DLD1 (cell line): ENCODE data around the gene MORN1.
"Not testable (repeated sequence)": the region's sequence is repeated elsewhere in the genome, so short reads cannot be mapped to it uniquely, and the experiment has no call there.

Experiments
- in situ Hi-C: cut with HindIII; loops from 2 replicates; pipeline ENCODE4 v1.10.0; 2017; ENCODE audit warnings: low sequenced_read_pairs

MORN1 gene

DNA sequence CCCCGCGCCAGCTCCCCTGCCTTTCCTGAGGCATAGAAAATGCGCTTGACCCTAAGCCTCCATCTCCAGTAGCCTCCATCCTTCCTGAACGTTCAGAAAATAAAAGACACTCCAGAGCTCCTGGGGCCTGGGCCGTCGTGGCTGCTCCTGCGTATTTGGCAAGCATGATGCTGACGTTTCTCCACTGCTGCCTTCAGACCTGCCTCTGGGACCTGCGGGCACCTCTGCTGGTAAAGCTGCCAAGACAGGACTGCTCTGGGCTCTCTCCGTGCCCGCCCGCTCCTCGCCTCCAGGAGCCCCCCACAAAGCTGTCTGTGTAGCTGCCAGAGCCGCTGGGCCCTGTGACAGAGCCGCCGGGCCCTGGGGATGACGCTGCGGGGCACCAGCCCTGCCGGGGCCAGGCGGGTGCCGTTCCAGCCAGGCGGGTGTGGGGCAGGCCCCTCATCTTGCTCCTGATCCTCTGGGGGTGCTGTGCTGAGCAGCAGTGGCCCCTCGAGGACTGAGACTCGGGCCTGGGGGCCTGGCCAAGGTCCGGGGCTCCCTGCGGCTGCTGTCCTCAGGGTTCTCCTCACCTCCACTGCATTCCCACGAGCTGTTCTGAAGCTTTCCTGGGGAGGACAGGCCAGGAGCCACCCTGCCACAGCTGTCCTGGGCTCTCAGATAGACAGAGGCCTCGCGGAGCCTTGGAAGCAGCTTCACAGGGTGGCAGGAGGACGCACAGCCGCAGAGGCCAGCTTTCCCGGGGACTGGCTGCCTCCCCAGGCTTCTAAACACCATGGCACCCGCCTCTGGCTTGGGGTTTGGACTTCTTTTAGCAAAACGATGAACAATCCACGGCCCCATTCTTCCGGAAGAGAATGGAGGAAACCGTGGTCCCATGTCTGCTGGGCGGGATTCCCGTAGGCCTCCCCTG, 48.1 kb downstream of the MORN1 start:
- in situ Hi-C loops = loop anchor here (10.0 kb wide), 1 partner anchor 148 kb away; the partner anchor contains the start of gene FAAP20

DNA sequence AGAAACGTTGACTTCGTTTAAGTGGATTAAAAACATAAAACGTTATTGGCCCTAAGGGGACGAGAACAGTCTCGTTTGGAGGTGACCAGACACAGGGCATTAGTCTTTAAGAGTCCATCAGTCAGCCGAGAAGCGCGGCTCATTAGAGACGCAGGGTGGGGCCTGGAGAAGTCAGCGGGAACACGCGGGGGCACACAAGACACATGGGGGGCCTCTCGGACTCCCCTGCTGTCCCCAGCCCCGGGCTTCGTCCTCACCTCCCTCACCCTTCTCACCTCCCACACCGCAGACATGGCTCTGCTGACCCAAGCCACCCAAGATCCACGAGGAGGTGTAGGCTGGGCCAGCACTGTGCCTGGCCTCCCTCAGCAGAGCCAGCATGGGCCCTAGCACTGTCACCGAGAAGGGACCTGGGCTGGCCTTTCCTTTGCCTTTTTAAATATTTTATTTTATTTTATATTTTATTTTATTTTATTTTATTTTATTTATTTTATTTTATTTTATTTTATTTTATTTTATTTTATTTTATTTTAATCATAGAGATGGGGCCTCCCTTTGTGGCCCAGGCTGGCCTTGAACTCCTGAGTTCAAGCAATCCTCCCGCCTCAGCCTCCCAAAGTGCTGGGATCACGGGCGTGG, 48.9 kb downstream of the MORN1 start:
- in situ Hi-C loops = loop anchor here (10.0 kb wide), 1 partner anchor 148 kb away; the partner anchor contains the start of gene FAAP20

DNA sequence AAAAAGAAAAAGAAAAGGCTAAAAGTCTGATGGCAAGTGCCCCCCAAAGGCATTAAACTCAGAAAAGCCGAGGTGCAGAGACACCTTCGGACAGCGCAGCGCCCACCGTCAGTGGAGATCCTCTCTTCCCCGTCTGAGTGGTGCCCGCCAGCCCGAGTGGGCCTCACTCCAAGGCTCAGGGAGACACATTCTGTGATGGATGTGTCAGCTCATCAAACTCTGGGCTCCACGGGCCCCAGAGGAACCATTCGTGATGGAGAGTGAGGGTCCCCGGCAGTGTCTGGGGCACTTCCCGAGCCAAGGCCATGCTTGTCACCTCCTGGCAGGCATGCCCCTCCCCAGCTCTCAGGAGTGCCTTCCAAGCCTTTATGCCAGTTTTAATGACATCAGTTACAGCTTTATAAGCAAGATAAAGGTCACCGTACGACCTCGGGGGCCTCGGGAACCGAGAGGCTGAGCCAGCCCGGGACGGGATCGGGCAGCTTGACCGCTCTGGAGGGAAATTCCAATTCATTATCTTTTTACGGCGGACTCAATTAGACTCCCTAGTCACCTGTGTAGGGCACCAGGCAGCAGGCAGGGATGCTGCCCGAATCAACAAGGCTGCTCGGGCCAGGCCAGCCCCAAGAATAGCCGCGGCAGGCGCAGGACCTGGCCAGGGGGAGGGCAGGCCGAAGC, 49.5 kb downstream of the MORN1 start:
- in situ Hi-C loops = loop anchor here (10.0 kb wide), 1 partner anchor 147 kb away; the partner anchor contains the start of gene FAAP20

DNA sequence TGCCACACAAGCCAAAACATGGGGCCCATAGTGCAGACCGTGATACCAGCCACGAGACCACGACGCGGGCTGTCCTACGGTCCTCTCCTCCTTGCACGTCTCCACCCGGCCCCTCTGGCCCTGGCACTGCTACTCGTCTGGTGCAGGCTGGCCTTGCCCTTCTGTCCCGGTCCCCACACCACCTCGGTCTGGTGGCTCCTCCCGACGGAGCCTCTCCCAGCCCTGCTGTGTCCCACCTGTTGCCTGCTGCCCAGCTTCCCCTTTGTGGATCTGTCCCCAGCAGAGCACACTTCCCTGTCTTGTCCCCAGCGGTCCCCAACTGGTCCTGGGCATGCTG, 50.5 kb downstream of the MORN1 start:
- in situ Hi-C loops = loop anchor here (10.0 kb wide), 1 partner anchor 146 kb away; the partner anchor contains the start of gene FAAP20

DNA sequence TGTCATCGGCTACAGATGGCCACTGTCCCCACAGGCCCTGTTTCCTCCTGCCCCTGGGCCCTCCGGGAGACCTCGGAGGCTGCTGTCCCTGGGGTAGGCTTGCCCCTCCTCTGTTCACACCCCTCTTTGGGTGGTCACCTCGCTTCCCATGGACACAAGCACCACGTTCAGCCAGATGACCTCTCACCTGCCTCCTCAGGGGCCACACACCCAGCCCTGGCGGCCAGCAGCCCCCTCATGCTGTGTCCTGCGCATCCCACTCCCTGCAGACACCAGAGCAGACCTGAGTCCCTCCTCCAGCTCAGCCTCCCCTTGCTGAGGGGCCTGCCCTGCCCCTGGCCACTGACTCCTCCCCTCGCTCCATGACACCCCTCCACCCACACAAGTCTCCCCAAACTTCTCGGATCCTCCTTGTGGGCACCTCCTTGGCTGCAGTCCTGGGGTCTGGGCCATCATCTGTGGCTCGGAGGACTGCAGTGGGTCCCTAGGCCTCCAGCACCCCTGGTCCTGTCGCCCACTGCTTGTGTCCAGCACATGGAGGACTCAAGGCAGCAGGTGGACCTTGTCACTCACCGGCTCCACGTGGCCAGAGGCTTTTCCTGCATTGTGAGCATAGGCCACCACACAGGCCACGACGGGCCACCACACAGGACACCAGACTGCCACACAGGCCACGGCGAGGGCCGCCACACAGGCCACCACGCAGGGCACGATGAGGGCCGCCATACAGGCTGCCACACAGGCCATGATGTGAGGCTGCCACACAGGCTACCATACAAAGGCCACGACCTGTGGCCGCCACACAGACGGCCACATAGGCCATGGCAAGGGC, 51.1 kb downstream of the MORN1 start:
- in situ Hi-C loops = loop anchor here (10.0 kb wide), 1 partner anchor 146 kb away; the partner anchor contains the start of gene FAAP20

DNA sequence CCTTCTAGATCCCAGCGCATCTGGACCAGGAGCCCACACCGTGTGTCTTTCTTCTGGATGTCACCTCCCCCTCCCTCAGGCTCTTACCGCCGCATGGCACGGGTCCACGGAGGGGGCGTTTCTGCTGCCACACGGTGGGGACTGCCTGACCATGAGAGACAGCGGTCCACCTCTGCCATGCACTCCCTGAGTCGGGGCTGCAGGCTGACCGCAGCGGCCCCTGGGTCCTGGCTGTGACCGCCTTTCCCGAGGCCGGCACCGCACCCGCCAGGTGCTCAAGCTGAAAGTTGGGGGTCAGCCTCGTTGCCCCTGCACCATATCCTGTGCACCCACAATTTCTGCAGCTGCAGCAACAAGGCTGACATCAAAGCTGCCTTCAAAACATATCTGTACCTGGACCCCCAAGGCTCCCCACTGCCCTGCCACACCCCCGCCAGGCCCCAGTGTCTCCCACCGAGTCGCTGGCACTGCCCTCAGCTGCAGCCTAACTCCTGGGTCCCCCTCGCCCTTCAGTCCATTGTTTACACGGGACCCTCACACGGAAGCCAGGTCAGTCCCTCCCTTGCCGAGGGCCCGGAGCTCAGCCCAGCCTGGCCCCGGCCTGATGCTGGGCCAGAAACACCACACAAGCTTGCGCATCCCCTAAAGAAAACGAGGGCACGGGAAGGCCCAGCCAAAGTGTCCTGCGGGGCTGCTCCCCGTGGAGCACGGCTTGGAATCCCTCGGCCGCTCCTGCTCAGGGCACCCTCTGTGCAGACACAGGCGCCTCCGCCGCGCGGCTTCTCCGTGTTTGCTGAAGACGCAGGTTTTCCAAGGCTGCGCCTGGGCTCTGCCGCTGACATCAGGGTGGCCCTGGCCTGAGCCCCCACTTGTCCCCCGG, 51.9 kb downstream of the MORN1 start:
- in situ Hi-C loops = loop anchor here (10.0 kb wide), 1 partner anchor 145 kb away; the partner anchor contains the start of gene FAAP20

DNA sequence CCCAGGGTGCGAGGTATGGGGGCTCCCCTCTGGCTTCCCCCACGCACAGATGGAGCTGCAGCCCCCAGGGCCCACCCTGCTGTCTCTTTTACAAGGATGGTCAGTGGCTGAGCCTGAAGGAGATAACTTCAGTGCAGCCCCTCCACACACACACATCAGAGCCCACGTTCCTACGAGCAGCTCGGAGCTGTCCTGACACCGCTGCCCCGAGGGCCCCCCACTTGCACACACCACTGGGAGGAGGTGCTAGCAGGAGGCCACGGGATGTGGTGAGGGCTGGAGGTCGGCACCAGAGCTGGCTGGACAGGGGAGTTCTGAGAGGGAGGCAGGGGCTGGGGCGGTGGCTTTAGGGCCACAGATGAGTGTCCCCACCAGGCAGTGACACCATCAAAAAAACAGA, 53.9 kb downstream of the MORN1 start:
- in situ Hi-C loops = no loop called here

DNA sequence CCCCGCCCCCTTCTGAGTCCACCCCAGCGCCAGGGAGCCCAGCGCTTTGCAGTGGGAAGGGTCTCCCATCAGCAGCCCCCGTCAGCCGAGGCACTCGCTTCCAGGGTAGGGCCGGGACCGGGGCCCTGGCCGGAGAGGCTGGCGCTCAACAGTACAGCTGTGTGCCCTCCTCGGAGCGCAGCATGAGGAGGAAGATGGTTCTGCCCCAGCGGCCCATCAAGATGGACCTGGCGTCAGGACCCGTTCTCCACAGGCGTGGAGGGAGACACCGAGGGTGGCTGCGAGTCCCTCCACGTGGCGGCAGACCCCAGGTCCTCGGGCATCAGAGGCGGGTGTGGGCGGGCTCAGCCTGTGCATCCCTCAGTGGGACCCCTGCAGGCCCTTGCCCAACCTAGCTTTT, 54.3 kb downstream of the MORN1 start:
- in situ Hi-C loops = no loop called here

DNA sequence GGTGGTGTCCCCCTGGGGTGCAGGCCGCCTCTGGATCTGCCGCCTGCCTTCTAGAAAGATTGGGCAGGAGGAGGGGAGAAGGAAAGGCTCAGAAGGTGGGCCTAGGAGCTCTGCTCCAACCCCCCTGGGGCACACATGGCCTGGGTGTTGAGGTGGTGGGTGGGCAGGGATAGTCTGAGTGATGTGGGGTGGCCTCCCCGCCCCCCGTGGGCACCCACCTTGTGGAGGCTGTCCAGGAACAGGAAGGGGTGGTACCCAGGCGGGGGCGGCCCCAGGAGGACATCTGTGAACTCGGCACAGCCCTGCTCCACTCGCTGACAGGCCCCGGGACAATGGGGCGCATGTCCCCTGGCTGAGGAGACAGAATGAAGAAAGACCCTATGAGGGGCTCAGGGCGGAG, 54.9 kb downstream of the MORN1 start:
- in situ Hi-C loops = no loop called here

DNA sequence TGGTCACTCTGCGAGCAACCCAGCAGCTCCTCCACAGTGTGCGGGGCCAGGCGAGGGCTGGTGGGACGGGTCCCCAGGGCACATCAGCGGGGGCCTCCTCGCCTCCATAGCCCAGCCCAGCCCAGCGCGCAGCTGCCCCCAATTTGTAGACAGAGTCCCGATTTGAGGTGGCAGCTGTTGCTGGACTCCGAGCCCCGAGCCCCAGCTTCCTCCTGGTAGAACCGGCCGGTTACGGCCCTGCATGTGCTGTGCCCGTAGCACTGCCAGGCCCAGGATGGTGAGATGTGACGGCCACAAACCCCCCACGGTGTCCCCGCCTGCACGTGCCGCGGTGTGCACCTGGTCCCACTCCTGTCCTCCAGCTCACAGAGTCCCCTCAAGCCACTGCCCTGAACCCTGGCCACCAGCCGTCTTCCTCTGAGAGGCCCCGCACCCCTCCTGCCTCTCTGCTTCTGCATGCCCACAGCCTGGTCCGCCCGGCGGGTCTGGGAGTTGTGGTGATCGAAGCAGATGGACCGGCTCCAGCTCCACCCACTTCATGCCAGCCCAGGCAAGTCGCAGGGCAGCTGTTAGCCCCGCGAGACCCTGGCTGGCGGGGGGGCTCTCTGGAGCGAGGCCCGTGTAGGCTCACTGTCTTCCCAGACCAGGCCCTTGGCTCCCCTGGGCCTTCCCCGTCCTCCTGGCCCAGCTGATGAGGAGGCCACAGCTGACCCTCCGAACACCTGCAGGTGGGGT, 55.5 kb downstream of the MORN1 start:
- in situ Hi-C loops = no loop called here

DNA sequence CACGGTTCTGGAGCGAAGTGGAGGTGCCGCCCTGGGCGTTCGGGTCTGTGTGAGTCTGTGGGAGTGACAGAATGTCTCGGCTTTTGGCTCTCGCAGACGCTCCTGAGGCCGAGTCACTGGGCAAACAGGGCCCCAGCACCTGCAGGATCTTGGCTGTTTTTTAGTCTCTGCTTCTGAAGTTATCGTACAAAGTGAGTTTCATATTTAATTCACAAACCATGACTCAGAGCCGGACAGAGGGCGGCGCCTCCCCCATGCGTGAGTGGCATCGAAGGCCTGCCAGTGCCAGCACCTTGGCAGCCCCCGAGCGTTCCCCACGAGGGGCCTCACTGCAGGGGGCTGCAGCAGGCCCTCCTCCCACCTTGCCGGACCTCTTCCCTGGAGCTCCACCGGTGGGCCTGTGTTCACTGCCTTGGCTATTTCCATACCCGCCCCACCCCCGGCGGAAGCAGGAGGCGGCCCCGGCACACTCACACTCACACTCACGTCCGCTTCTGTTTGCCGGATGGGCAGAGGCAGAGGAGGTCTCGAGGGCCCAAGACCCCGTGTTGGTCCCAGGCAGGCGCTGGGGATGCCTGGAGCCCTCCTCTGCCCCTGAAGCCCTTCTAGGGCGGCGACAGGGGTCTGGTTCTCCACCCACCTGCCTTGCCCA, 56.3 kb downstream of the MORN1 start:
- in situ Hi-C loops = no loop called here

DNA sequence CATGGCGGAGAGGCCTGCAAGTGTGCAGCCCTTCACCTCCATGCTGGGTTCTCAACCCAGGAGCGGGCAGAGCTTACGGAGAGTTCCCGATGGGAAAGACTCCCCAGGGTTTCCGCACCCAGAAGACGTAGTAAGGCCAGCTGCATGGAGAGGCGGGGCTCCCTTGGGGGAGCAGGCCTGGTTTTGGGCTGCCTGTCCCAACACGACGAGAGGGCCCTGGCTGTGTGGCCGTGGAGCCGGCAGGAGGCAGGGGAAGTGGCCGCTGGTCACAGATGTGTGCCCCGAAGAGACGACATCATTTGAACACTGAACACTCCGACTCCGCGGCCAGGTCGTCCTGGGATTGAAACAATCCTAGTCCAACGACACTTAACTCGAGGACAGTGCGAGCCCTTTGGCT, 57.0 kb downstream of the MORN1 start:
- in situ Hi-C loops = no loop called here

DNA sequence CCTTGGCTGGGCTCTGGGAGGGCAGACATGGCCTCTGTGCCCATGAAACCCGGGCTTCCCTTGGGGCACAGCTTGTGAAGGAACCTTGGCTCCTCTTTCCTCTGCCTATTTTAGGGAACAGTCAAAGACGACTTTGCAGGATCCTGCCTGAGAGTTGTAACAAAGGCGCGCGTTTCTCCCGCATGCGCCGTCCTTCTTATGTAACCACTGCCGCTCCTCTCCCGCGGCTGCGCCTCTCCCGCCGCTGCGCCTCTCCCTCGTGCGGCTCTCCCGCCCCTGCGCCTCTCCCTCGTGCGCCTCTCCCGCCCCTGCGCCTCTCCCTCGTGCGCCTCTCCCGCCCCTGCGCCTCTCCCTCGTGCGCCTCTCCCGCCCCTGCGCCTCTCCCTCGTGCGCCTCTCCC, 59.8 kb downstream of the MORN1 start:
- in situ Hi-C loops = not testable (repeated sequence)

DNA sequence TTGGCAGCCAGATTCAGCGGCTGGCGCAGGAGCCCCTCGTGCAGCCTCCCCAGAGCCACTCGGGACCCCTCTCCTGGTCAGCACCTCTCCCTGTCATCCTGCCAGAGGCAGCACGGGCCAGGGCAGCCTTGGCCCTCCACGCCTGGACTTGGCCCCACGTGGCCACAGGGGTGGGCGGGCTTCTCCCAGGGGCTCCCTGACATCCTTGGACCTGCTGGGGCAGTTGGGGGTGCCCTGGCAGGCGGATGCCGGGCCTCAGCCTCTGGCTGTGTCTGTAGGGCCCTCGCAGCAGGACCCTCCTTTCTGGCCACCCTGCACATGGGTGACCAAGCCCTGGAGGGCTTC, 60.2 kb downstream of the MORN1 start:
- in situ Hi-C loops = no loop called here

DNA sequence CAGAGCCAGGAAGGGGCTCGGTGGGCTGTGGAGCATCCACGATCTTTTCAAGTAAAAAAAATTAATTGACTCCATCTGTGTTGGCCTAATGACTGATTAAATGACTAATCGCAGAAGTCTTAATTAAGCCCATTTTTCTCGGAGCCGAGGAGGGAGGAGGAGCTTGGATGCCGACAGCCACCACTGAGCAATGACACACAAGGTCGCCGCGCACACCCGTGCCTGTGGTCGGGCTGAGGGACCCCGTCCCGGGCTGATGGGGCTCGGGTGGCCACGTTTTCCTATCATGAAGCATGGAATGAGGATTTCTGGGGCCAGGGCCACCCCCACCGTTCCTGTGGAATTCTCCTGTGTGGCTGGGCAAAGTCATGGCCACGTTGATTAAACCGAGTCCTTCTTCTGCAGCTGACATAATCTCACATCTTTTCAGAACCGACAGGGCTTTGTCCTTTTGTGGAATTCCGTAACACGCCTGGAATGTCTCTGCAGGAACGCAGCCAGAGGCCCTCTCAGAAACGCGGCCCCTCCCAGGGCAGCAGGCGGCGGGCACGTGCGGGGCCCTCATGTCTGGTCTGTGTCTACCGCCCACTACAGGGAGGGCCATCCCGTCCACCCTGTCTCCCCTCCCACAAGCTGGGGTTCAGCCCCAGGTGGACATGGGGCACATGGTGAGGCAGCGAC, 60.7 kb downstream of the MORN1 start:
- in situ Hi-C loops = no loop called here

DNA sequence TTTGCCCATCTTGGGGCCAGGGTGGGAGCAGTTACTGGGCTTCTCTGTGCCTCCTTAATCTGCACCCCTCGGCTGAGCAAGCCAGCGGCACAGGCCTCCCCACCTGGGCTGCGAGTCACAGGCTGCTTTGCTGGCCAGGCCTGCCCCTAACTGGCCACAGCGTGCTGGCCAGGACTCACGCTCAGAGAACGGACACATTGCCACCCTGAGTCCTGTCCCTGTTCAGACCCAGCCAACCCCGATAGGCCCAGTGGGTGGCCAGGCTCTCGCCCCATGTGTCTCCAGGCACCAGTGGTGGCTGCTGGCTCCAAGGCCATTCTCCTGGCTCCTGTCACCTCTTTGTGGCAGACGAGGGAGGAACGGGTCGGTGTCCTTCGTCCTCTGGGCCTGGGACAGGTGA, 61.3 kb downstream of the MORN1 start:
- in situ Hi-C loops = no loop called here

DNA sequence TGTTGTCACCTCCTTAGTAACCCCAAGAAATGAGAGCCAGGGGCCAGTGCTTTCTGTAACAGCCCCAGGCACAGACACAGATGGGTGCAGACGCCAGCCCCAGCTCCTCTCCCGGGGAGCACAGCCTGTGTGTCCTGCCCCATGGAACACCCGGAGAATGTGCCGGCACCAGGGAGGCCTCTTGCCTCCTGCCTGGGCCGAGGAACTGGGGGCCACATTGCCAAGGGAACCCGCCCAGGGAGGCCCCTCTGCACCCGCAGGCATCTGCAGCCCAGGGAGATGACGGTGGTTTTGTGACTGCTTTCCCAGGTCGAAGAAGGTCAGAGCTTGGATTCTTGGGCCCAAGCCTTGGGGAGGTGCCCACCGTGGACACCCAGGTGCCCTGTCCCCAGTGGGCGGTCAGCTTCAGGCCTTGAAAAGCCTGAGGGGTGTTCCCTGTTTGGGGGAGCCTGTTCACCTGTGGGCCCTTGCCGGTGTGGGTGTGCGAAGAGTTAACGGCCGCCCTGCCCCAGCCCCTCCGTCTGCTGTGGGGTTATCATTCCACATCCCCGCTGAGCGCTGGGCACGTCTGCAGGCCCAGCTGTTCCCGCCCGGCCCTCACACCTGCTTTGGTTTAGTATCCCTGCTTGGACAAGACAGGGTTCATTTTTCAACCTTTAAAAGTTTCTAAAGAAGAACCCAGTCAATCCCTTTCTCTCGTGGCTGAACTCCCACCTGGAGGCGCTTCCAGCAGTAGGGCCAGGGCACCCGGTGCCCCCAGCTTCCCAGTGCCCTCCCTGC, 62.5 kb downstream of the MORN1 start:
- in situ Hi-C loops = no loop called here
